Panc1 (cell line): ENCODE data around the gene NPB.
"Not testable (repeated sequence)": the region's sequence is repeated elsewhere in the genome, so short reads cannot be mapped to it uniquely, and the experiment has no call there.

Experiments
- POLR2AphosphoS5 ChIP-seq: IDR thresholded peaks from 2 replicates; pipeline ENCODE4 v1.6.1; 2012; ENCODE audit warnings: mild to moderate bottlenecking, low read depth, low read length, moderate library complexity
- TCF7L2 ChIP-seq: IDR thresholded peaks from 2 replicates; pipeline ENCODE4 v1.6.1; 2011; ENCODE audit warnings: mild to moderate bottlenecking, low read depth, low read length, inconsistent platforms
- TF ChIP-seq, protein P1 (sequence below): fragments of 450-650 bp; IDR thresholded peaks from 2 replicates; pipeline ENCODE4 v1.5.1; 2017; ENCODE audit warnings: mild to moderate bottlenecking

DNA sequence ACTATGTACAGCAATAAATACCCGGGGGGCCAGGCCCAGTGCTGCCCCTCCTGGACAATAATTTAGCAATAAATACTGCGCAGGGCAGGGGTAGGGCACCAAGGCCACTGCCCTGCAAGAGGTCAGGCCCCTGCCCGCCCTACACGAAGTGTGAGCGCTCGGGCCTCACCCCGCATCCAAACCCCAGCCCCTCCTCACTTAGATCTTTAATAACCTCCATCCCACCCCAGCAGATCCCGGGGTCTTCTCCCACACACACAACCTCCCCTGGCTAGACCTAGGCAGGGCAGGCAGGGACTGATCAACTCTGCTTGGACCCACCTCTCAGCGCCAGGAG is 16.3 kb downstream of the NPB start:
- TF ChIP-seq, protein P1, sequence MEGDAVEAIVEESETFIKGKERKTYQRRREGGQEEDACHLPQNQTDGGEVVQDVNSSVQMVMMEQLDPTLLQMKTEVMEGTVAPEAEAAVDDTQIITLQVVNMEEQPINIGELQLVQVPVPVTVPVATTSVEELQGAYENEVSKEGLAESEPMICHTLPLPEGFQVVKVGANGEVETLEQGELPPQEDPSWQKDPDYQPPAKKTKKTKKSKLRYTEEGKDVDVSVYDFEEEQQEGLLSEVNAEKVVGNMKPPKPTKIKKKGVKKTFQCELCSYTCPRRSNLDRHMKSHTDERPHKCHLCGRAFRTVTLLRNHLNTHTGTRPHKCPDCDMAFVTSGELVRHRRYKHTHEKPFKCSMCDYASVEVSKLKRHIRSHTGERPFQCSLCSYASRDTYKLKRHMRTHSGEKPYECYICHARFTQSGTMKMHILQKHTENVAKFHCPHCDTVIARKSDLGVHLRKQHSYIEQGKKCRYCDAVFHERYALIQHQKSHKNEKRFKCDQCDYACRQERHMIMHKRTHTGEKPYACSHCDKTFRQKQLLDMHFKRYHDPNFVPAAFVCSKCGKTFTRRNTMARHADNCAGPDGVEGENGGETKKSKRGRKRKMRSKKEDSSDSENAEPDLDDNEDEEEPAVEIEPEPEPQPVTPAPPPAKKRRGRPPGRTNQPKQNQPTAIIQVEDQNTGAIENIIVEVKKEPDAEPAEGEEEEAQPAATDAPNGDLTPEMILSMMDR: not testable (repeated sequence)
- TF ChIP-seq TCF7L2, POLR2AphosphoS5: not testable (repeated sequence)
